ENCODE data around the gene PTX3.

The PTX3 gene

GRCh38 chr3:157479464-157480243 lies 43.0 kb downstream of the PTX3 start:
- no peak for DNase-seq

- no peak for DNase-seq
Measured at GRCh38 chr3:157487339-157487738, 50.7 kb downstream of the PTX3 start.

DNA sequence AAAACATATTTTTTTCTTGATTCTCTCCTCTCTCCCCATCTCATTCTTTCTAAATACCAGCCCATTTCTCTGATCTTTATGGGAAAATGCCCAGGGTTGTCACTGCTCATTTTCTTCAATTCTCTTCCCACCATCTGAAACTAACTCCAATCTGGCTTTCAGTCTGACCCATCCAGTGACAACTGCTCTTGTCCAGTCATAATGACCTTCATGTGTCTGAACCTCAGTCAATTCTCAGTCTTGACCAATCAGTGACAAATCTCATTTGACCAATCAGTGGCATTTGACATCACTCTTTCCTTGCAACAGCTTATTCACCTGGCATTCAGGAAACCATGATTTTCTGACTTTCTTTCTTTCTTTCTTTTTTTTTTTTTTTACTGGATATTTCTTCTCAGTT lies 51.5 kb downstream of the PTX3 start:
- DNase-seq = no peak

DNA sequence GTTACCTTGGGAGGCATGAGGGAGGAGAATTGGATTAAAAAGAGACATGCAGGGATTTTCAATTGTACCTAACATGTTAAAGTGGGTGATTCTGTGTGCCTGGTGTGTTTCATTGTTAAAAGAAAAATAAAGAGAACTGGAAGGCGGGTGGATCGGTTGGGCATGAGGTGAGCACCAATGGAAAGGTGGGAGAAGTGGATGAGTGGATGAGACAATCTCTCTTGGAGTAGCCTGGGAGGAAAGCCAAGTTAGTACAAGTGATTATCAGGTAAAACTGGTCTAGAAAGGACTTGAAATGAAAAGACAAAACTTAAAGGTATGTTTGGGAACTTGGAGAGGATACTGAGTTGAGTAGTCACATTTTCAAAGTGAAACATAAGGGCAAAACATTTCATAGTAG lies 54.5 kb downstream of the PTX3 start:
- no peak for DNase-seq

Data from effector CD4-positive, alpha-beta T cell (primary cell).